Measurements from ENCODE around the gene TBPL1.
"Not testable (repeated sequence)": the region's sequence is repeated elsewhere in the genome, so short reads cannot be mapped to it uniquely, and the experiment has no call there.

Gene TBPL1

GRCh38 chr6:133957780-133958242 is 4.8 kb downstream of the TBPL1 start:
- Histone ChIP-seq H3K4me1 (ENCODE audit: insufficient read depth, low read length) (peaks cover 37% of the 10 kb centered on the region), H3K36me3 (ENCODE audit: insufficient read depth, low read length) (no peaks in the 10 kb centered on the region), H2AFZ (ENCODE audit: low read depth, low read length) (no peak overlapping the region), H3K9me3 (ENCODE audit: low read length) (peaks cover 4% of the 10 kb centered on the region), H3K27me3 (ENCODE audit: insufficient read depth, low read length) (no peaks in the 10 kb centered on the region), H3K4me3 (ENCODE audit: low read length) (no peak overlapping the region)

- peaks cover 4% of the 10 kb centered on the region for H3K9me3 ChIP-seq (ENCODE audit: low read length)
- H2AFZ ChIP-seq (ENCODE audit: low read depth, low read length) = no peak overlapping the region
- H3K27me3 ChIP-seq (ENCODE audit: insufficient read depth, low read length) = no peaks in the 10 kb centered on the region
- H3K4me1 ChIP-seq (ENCODE audit: insufficient read depth, low read length) = peaks cover 37% of the 10 kb centered on the region
- H3K36me3 ChIP-seq (ENCODE audit: insufficient read depth, low read length) = no peaks in the 10 kb centered on the region
- H3K4me3 ChIP-seq (ENCODE audit: low read length) = no peak overlapping the region
Observed at GRCh38 chr6:133958791-133959190, 5.8 kb downstream of the TBPL1 start.

GRCh38 chr6:133959667-133960368 is 6.8 kb downstream of the TBPL1 start:
- Histone ChIP-seq H2AFZ (ENCODE audit: low read depth, low read length) (no peak overlapping the region), H3K27me3 (ENCODE audit: insufficient read depth, low read length) (no peaks in the 10 kb centered on the region), H3K36me3 (ENCODE audit: insufficient read depth, low read length) (no peaks in the 10 kb centered on the region), H3K4me1 (ENCODE audit: insufficient read depth, low read length) (peaks cover 27% of the 10 kb centered on the region), H3K9me3 (ENCODE audit: low read length) (peaks cover 4% of the 10 kb centered on the region), H3K4me3 (ENCODE audit: low read length) (no peak overlapping the region)

GRCh38 chr6:133961831-133962230 is 8.8 kb downstream of the TBPL1 start:
- H3K4me1 ChIP-seq (ENCODE audit: insufficient read depth, low read length) = peaks cover 11% of the 10 kb centered on the region
- no peak overlapping the region for H3K4me3 ChIP-seq (ENCODE audit: low read length)
- no peaks in the 10 kb centered on the region for H3K36me3 ChIP-seq (ENCODE audit: insufficient read depth, low read length)
- H3K27me3 ChIP-seq (ENCODE audit: insufficient read depth, low read length) = no peaks in the 10 kb centered on the region
- H2AFZ ChIP-seq (ENCODE audit: low read depth, low read length) = no peak overlapping the region
- peaks cover 4% of the 10 kb centered on the region for H3K9me3 ChIP-seq (ENCODE audit: low read length)

GRCh38 chr6:133964052-133964451 is 11.0 kb downstream of the TBPL1 start:
- no peaks in the 10 kb centered on the region for H3K27me3 ChIP-seq (ENCODE audit: insufficient read depth, low read length)

GRCh38 chr6:133964702-133965101 is 11.7 kb downstream of the TBPL1 start:
- Histone ChIP-seq H3K4me1 (ENCODE audit: insufficient read depth, low read length) (peaks cover 13% of the 10 kb centered on the region), H3K36me3 (ENCODE audit: insufficient read depth, low read length) (no peaks in the 10 kb centered on the region), H3K27me3 (ENCODE audit: insufficient read depth, low read length) (no peaks in the 10 kb centered on the region), H3K4me3 (ENCODE audit: low read length) (no peak overlapping the region), H3K9me3 (ENCODE audit: low read length) (peaks cover 4% of the 10 kb centered on the region), H2AFZ (ENCODE audit: low read depth, low read length) (no peak overlapping the region)

More at GRCh38 chr6:133964052-133964451, 11.0 kb downstream of the TBPL1 start:
- H3K4me3 ChIP-seq (ENCODE audit: low read length) = no peak overlapping the region
- H3K4me1 ChIP-seq (ENCODE audit: insufficient read depth, low read length) = peaks cover 11% of the 10 kb centered on the region
- H3K36me3 ChIP-seq (ENCODE audit: insufficient read depth, low read length) = no peaks in the 10 kb centered on the region
- no peak overlapping the region for H2AFZ ChIP-seq (ENCODE audit: low read depth, low read length)
- peaks cover 4% of the 10 kb centered on the region for H3K9me3 ChIP-seq (ENCODE audit: low read length)

GRCh38 chr6:133965817-133966360 is 12.9 kb downstream of the TBPL1 start:
- Histone ChIP-seq H3K36me3 (ENCODE audit: insufficient read depth, low read length) (peaks cover 2% of the 10 kb centered on the region), H3K9me3 (ENCODE audit: low read length) (no peaks in the 10 kb centered on the region), H2AFZ (ENCODE audit: low read depth, low read length) (no peak overlapping the region)

GRCh38 chr6:133966654-133967329 is 13.8 kb downstream of the TBPL1 start:
- no peaks in the 10 kb centered on the region for H3K9me3 ChIP-seq (ENCODE audit: low read length)
- H3K4me1 ChIP-seq (ENCODE audit: insufficient read depth, low read length) = peaks cover 10% of the 10 kb centered on the region
- H2AFZ ChIP-seq (ENCODE audit: low read depth, low read length) = no peak overlapping the region
- H3K36me3 ChIP-seq (ENCODE audit: insufficient read depth, low read length) = peaks cover 2% of the 10 kb centered on the region
- H3K4me3 ChIP-seq (ENCODE audit: low read length) = no peak overlapping the region
- no peaks in the 10 kb centered on the region for H3K27me3 ChIP-seq (ENCODE audit: insufficient read depth, low read length)

More at GRCh38 chr6:133965817-133966360, 12.9 kb downstream of the TBPL1 start:
- H3K27me3 ChIP-seq (ENCODE audit: insufficient read depth, low read length) = no peaks in the 10 kb centered on the region
- peaks cover 15% of the 10 kb centered on the region for H3K4me1 ChIP-seq (ENCODE audit: insufficient read depth, low read length)
- no peak overlapping the region for H3K4me3 ChIP-seq (ENCODE audit: low read length)

GRCh38 chr6:133967347-133967746 is 14.3 kb downstream of the TBPL1 start:
- H2AFZ ChIP-seq (ENCODE audit: low read depth, low read length) = no peak overlapping the region
- H3K4me1 ChIP-seq (ENCODE audit: insufficient read depth, low read length) = peaks cover 4% of the 10 kb centered on the region
- no peak overlapping the region for H3K4me3 ChIP-seq (ENCODE audit: low read length)
- peaks cover 2% of the 10 kb centered on the region for H3K36me3 ChIP-seq (ENCODE audit: insufficient read depth, low read length)
- H3K27me3 ChIP-seq (ENCODE audit: insufficient read depth, low read length) = no peaks in the 10 kb centered on the region
- no peaks in the 10 kb centered on the region for H3K9me3 ChIP-seq (ENCODE audit: low read length)

GRCh38 chr6:133967835-133968234 is 14.8 kb downstream of the TBPL1 start:
- H3K4me3 ChIP-seq (ENCODE audit: low read length); H3K4me1 ChIP-seq (ENCODE audit: insufficient read depth, low read length); H2AFZ ChIP-seq (ENCODE audit: low read depth, low read length); H3K36me3 ChIP-seq (ENCODE audit: insufficient read depth, low read length); H3K9me3 ChIP-seq (ENCODE audit: low read length); H3K27me3 ChIP-seq (ENCODE audit: insufficient read depth, low read length): not testable (repeated sequence)

GRCh38 chr6:133969285-133969920 is 16.4 kb downstream of the TBPL1 start:
- Histone ChIP-seq H3K36me3 (ENCODE audit: insufficient read depth, low read length) (peaks cover 2% of the 10 kb centered on the region), H2AFZ (ENCODE audit: low read depth, low read length) (no peak overlapping the region), H3K27me3 (ENCODE audit: insufficient read depth, low read length) (no peaks in the 10 kb centered on the region), H3K9me3 (ENCODE audit: low read length) (no peaks in the 10 kb centered on the region), H3K4me1 (ENCODE audit: insufficient read depth, low read length) (peaks cover 13% of the 10 kb centered on the region), H3K4me3 (ENCODE audit: low read length) (no peak overlapping the region)

GRCh38 chr6:133969921-133970295 is 16.9 kb downstream of the TBPL1 start:
- Histone ChIP-seq H2AFZ (ENCODE audit: low read depth, low read length) (no peak overlapping the region), H3K4me3 (ENCODE audit: low read length) (no peak overlapping the region), H3K9me3 (ENCODE audit: low read length) (no peaks in the 10 kb centered on the region), H3K36me3 (ENCODE audit: insufficient read depth, low read length) (peaks cover 2% of the 10 kb centered on the region), H3K27me3 (ENCODE audit: insufficient read depth, low read length) (no peaks in the 10 kb centered on the region), H3K4me1 (ENCODE audit: insufficient read depth, low read length) (peaks cover 13% of the 10 kb centered on the region)

- Histone ChIP-seq H3K9me3 (ENCODE audit: low read length) (no peaks in the 10 kb centered on the region), H3K36me3 (ENCODE audit: insufficient read depth, low read length) (peaks cover 2% of the 10 kb centered on the region), H3K4me1 (ENCODE audit: insufficient read depth, low read length) (peaks cover 13% of the 10 kb centered on the region), H2AFZ (ENCODE audit: low read depth, low read length) (no peak overlapping the region), H3K27me3 (ENCODE audit: insufficient read depth, low read length) (no peaks in the 10 kb centered on the region), H3K4me3 (ENCODE audit: low read length) (no peak overlapping the region)
Observed at GRCh38 chr6:133971861-133972260, 18.8 kb downstream of the TBPL1 start.

Measured in neuron (in vitro differentiated cells).